ENCODE data around the gene DFFA. TPM values are rescaled to one million over a fixed set of nuclear protein-coding genes. Genes with fewer than 3 reads are reported as not detected.
"Not testable (repeated sequence)": the region's sequence is repeated elsewhere in the genome, so short reads cannot be mapped to it uniquely, and the experiment has no call there.

Gene DFFA
- total RNA-seq, 4 donors from 2014 or later: 17.9 to 32.5 (median 26.0) TPM

DNA sequence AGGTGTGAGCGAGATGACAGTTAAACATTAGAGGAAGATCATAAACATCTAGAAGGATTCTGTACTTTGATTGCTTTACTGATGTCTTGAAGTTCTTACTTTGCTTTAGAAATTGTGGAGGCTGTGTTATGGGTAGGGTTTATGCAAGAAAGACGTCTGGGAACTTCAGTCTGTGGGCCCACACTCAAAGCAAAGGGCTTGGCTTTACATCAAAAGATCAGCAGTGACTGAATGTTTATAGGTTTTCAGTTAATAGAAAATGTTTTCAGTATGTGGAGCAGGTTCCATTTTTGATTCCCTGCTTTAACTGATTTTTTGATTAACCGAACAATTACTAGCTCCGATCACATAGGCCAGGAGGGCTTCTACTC is 34.3 kb upstream of the DFFA start:
- intact Hi-C loops (cut with DNase I): no loop called here
- DNase-seq (ENCODE audit: extremely low spot score): no peak
- H3K4me3 ChIP-seq: no peak overlapping the region
- peaks cover 20 to 39% (median 30%) of the 10 kb centered on the region in 4 donors for H3K4me1 ChIP-seq
- TF ChIP-seq, protein P1, sequence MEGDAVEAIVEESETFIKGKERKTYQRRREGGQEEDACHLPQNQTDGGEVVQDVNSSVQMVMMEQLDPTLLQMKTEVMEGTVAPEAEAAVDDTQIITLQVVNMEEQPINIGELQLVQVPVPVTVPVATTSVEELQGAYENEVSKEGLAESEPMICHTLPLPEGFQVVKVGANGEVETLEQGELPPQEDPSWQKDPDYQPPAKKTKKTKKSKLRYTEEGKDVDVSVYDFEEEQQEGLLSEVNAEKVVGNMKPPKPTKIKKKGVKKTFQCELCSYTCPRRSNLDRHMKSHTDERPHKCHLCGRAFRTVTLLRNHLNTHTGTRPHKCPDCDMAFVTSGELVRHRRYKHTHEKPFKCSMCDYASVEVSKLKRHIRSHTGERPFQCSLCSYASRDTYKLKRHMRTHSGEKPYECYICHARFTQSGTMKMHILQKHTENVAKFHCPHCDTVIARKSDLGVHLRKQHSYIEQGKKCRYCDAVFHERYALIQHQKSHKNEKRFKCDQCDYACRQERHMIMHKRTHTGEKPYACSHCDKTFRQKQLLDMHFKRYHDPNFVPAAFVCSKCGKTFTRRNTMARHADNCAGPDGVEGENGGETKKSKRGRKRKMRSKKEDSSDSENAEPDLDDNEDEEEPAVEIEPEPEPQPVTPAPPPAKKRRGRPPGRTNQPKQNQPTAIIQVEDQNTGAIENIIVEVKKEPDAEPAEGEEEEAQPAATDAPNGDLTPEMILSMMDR (IDR thresholded peaks at IDR 0.05): no peak
- TF ChIP-seq EP300 (IDR thresholded peaks at IDR 0.05) (no peak), POLR2AphosphoS5 (IDR thresholded peaks at IDR 0.05) (no peak), POLR2A (IDR thresholded peaks at IDR 0.05; ENCODE audit: low read depth) (no peak)
- H3K36me3 ChIP-seq: no peaks in the 10 kb centered on the region
- 68% methylated on average over 4 of the region's 4 CpGs for WGBS
- no peaks in the 10 kb centered on the region for H3K27me3 ChIP-seq
- no peaks in the 10 kb centered on the region for H3K9me3 ChIP-seq
- no peak overlapping the region for H3K27ac ChIP-seq (replicated peaks in 1 of 4)

DNA sequence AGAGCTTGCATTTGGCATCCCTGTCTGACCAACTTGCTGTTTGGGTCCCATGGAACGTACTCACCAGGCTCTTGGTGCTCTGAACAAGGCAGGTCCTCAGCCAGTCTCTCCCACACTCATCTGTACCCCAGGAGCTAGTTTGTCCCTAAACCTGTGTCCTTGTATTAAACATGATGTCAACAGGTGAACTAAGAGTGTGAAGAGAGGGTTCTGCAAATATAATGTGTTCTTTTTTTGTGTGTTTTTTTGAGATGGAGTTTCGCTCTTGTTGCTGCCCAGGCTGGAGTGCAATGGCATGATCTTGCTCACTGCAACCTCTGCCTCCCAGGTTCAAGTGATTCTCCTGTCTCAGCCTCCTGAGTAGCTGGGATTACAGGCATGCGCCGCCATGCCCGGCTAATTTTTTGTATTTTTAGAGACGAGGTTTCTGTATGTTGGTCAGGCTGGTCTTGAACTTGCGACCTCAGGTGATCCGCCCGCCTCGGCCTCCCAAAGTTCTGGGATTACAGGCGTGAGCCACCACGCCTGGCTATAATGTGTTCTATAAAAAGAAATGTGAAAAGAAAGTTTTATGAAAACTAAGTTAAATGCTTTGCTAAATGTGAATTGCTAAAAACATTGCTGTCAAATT is 33.8 kb upstream of the DFFA start:
- intact Hi-C loops (cut with DNase I); DNase-seq (ENCODE audit: extremely low spot score); H3K36me3 ChIP-seq; H3K27ac ChIP-seq (replicated peaks in 1 of 4); H3K9me3 ChIP-seq; H3K4me3 ChIP-seq; H3K27me3 ChIP-seq: not testable (repeated sequence)
- H3K4me1 ChIP-seq: peaks cover 15 to 34% (median 26%) of the 10 kb centered on the region in 4 donors
- 96% methylated on average over 12 of the region's 12 CpGs for WGBS

DNA sequence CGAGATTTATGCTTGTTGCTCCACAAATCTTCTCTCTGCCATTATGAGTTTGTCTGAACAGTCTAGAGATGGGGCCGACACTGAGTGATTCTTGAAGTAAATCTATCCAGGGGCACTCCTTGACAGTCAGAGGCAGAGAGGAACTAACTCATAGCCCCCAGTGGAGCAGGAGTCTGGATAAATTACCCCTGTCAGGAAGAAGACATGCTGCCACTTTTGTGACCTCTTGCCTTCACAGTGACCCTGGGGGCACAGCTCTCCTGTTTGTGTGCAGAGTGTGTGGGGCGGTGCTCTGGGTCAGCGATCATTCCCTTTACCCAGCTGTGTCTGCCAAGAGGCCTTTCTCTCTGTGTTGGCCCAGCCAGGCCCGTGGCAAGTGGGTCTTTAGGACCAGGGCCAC is 31.9 kb upstream of the DFFA start:
- intact Hi-C loops (cut with DNase I): no loop called here

DNA sequence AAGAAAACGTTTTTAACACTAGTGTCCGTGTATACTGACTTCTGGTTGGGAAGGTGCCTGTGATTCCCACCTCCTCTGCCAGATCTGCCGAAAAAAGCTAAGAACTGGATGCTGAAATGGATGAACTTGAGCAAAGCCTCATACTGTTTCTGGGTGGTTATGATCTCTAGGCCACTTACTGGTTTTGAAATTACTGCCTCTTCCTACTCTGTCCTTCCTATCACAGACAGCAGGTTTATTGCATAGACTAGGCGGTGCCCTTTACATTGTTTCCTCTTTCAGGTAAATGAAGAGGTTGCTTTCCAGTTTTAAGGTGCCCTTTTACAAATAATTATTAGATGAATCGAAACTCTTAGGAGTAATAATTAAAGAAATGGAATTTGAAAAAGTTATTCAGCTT is 29.9 kb upstream of the DFFA start:
- H3K36me3 ChIP-seq: peaks cover 0 to 1% (median under 1%) of the 10 kb centered on the region in 4 donors
- H3K27ac ChIP-seq (replicated peaks in 1 of 4): no peak overlapping the region
- H3K9me3 ChIP-seq: no peaks in the 10 kb centered on the region
- 82% methylated on average over 5 of the region's 5 CpGs for WGBS
- peaks cover 0 to 5% (median 2%) of the 10 kb centered on the region in 4 donors for H3K4me1 ChIP-seq
- no peak overlapping the region for H3K4me3 ChIP-seq
- DNase-seq (ENCODE audit: extremely low spot score): no peak
- no peaks in the 10 kb centered on the region for H3K27me3 ChIP-seq
- intact Hi-C loops (cut with DNase I): no loop called here
- no peak for TF ChIP-seq POLR2A (IDR thresholded peaks at IDR 0.05; ENCODE audit: low read depth)
- TF ChIP-seq EP300 (IDR thresholded peaks at IDR 0.05): no peak
- TF ChIP-seq, protein P1 (IDR thresholded peaks at IDR 0.05): no peak
- TF ChIP-seq POLR2AphosphoS5 (IDR thresholded peaks at IDR 0.05): no peak

More for the DNA sequence above, 31.9 kb upstream of the DFFA start:
- Histone ChIP-seq H3K27ac (replicated peaks in 1 of 4) (no peak overlapping the region), H3K27me3 (no peaks in the 10 kb centered on the region), H3K4me1 (peaks cover 0 to 19% (median 10%) of the 10 kb centered on the region in 4 donors), H3K4me3 (no peak overlapping the region), H3K36me3 (no peaks in the 10 kb centered on the region), H3K9me3 (no peaks in the 10 kb centered on the region)
- WGBS: 71% methylated on average over 5 of the region's 5 CpGs
- no peak for DNase-seq (ENCODE audit: extremely low spot score)
- TF ChIP-seq POLR2A (IDR thresholded peaks at IDR 0.05; ENCODE audit: low read depth): no peak
- no peak for TF ChIP-seq POLR2AphosphoS5 (IDR thresholded peaks at IDR 0.05)
- TF ChIP-seq, protein P1 (IDR thresholded peaks at IDR 0.05): no peak
- TF ChIP-seq EP300 (IDR thresholded peaks at IDR 0.05): no peak

DNA sequence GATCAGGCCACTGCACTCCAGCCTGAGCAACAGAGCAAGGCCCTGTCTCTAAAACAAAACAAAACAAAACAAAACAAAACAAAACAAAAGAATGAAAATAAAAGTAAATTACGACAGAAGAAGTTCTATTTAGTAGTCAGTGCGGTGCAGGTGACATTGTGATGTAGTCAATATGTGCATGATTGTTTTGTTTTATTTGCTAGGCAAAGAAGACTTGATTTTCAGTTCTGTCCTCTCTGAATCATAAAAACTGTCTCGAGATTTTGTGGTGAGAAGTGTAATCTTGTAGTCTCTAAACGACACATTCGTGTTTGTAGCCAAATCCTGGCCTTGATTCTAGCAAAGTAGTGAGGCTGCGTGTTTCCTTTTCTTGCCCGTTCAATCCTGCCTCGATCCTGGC is 25.9 kb upstream of the DFFA start:
- Histone ChIP-seq H3K36me3 (peaks cover 0 to 21% (median 12%) of the 10 kb centered on the region in 4 donors), H3K27me3 (no peaks in the 10 kb centered on the region), H3K4me3 (no peak overlapping the region), H3K27ac (replicated peaks in 1 of 4) (no peak overlapping the region), H3K4me1 (peaks cover 14 to 23% (median 20%) of the 10 kb centered on the region in 4 donors), H3K9me3 (no peaks in the 10 kb centered on the region)
- intact Hi-C loops (cut with DNase I): loop anchor here (5.0 kb wide), 1 partner anchor 449 kb away; no protein-coding TSS in a partner anchor
- TF ChIP-seq POLR2A (IDR thresholded peaks at IDR 0.05; ENCODE audit: low read depth): no peak
- TF ChIP-seq, protein P1 (IDR thresholded peaks at IDR 0.05): no peak
- TF ChIP-seq EP300 (IDR thresholded peaks at IDR 0.05): no peak
- TF ChIP-seq POLR2AphosphoS5 (IDR thresholded peaks at IDR 0.05): no peak
- DNase-seq (ENCODE audit: extremely low spot score): no peak
- WGBS: 90% methylated on average over 8 of the region's 8 CpGs
